Measurements from ENCODE around the gene FOXD3. TPM values are rescaled to one million over a fixed set of nuclear protein-coding genes. Genes with fewer than 3 reads are reported as not detected.
"Not testable (repeated sequence)": the region's sequence is repeated elsewhere in the genome, so short reads cannot be mapped to it uniquely, and the experiment has no call there.

Gene FOXD3
- total RNA-seq, 2 donors from 2014 or later = 0.48 to 1.1 TPM

- H3K4me3 ChIP-seq = no peak overlapping the region
- TF ChIP-seq CTCF (IDR thresholded peaks at IDR 0.05) = no peak
- peaks cover 30 to 54% of the 10 kb centered on the region in 2 donors for H3K27me3 ChIP-seq
- no peaks in the 10 kb centered on the region for H3K9me3 ChIP-seq
- no peak overlapping the region for H3K27ac ChIP-seq
- DNase-seq (ENCODE audit: low spot score) = no peak
- H3K4me1 ChIP-seq = peaks cover 0 to 12% of the 10 kb centered on the region in 2 donors
- no peaks in the 10 kb centered on the region for H3K36me3 ChIP-seq
Observed at GRCh38 chr1:63330331-63330916, 8.1 kb downstream of the FOXD3 start.

GRCh38 chr1:63342402-63342801 is 20.0 kb downstream of the FOXD3 start:
- TF ChIP-seq CTCF (IDR thresholded peaks at IDR 0.05) = no peak
- H3K27ac ChIP-seq = no peak overlapping the region
- no peaks in the 10 kb centered on the region for H3K4me1 ChIP-seq
- no peaks in the 10 kb centered on the region for H3K9me3 ChIP-seq
- H3K4me3 ChIP-seq = no peak overlapping the region
- no peaks in the 10 kb centered on the region for H3K36me3 ChIP-seq
- H3K27me3 ChIP-seq = no peaks in the 10 kb centered on the region
- no peak for DNase-seq (ENCODE audit: low spot score)

- DNase-seq (ENCODE audit: low spot score) = no peak
- H3K4me3 ChIP-seq = no peak overlapping the region
- no peaks in the 10 kb centered on the region for H3K36me3 ChIP-seq
- no peaks in the 10 kb centered on the region for H3K9me3 ChIP-seq
- H3K4me1 ChIP-seq = no peaks in the 10 kb centered on the region
- TF ChIP-seq CTCF (IDR thresholded peaks at IDR 0.05) = no peak
- no peak overlapping the region for H3K27ac ChIP-seq
- no peaks in the 10 kb centered on the region for H3K27me3 ChIP-seq
Observed at GRCh38 chr1:63343922-63344321, 21.6 kb downstream of the FOXD3 start.

- Histone ChIP-seq H3K9me3 (no peaks in the 10 kb centered on the region), H3K27me3 (no peaks in the 10 kb centered on the region), H3K4me1 (no peaks in the 10 kb centered on the region), H3K36me3 (no peaks in the 10 kb centered on the region), H3K27ac (no peak overlapping the region), H3K4me3 (no peak overlapping the region)
- no peak for DNase-seq (ENCODE audit: low spot score)
- no peak for TF ChIP-seq CTCF (IDR thresholded peaks at IDR 0.05)
Observed at GRCh38 chr1:63350320-63350719, 28.0 kb downstream of the FOXD3 start.

GRCh38 chr1:63352736-63353135 is 30.4 kb downstream of the FOXD3 start:
- Histone ChIP-seq H3K27me3 (no peaks in the 10 kb centered on the region), H3K36me3 (no peaks in the 10 kb centered on the region), H3K4me1 (no peaks in the 10 kb centered on the region), H3K4me3 (no peak overlapping the region), H3K27ac (no peak overlapping the region), H3K9me3 (no peaks in the 10 kb centered on the region)
- TF ChIP-seq CTCF (IDR thresholded peaks at IDR 0.05) = no peak
- no peak for DNase-seq (ENCODE audit: low spot score)

GRCh38 chr1:63356234-63356633 is 33.9 kb downstream of the FOXD3 start:
- not testable (repeated sequence) for H3K27ac ChIP-seq; DNase-seq (ENCODE audit: low spot score); H3K4me1 ChIP-seq; H3K9me3 ChIP-seq; H3K36me3 ChIP-seq; H3K27me3 ChIP-seq; H3K4me3 ChIP-seq
